Trophoblast cell (in vitro differentiated cells and primary cell): ENCODE data around the gene PATL1.
"Not testable (repeated sequence)": the region's sequence is repeated elsewhere in the genome, so short reads cannot be mapped to it uniquely, and the experiment has no call there.

Experiments used
- DNase-seq, 2 donors: peaks; one replicate each; pipeline ENCODE4 v3.0.0-alpha.2; 2016
- H2AFZ ChIP-seq: 2 replicates; pipeline ENCODE4 v1.6.1; 2013; ENCODE audit warnings: low read length, moderate library complexity, mild to moderate bottlenecking; ENCODE audit not compliant: insufficient read depth, poor library complexity
- H2AK5ac ChIP-seq: 2 replicates; pipeline ENCODE4 v1.6.1; 2013; ENCODE audit warnings: mild to moderate bottlenecking, low read length
- H2BK120ac ChIP-seq: 2 replicates; pipeline ENCODE4 v1.6.1; 2013; ENCODE audit warnings: low read length, mild to moderate bottlenecking, moderate library complexity; ENCODE audit not compliant: insufficient read depth, poor library complexity
- H2BK12ac ChIP-seq: 2 replicates; pipeline ENCODE4 v1.6.1; 2013; ENCODE audit warnings: mild to moderate bottlenecking, low read length, moderate library complexity
- H2BK5ac ChIP-seq: 2 replicates; pipeline ENCODE4 v1.6.1; 2013; ENCODE audit warnings: low read length, low read depth, moderate library complexity, mild to moderate bottlenecking; ENCODE audit not compliant: poor library complexity
- H3K14ac ChIP-seq: 2 replicates; pipeline ENCODE4 v1.6.1; 2013; ENCODE audit warnings: mild to moderate bottlenecking, low read length
- H3K18ac ChIP-seq: 2 replicates; pipeline ENCODE4 v1.6.1; 2013; ENCODE audit warnings: mild to moderate bottlenecking, low read length
- H3K23ac ChIP-seq: 2 replicates; pipeline ENCODE4 v1.6.1; 2013; ENCODE audit warnings: low read length
- H3K27ac ChIP-seq: 2 replicates; pipeline ENCODE4 v1.5.1; 2013; ENCODE audit warnings: low read depth, mild to moderate bottlenecking, inconsistent platforms, low read length, moderate library complexity
- H3K27me3 ChIP-seq: 2 replicates; pipeline ENCODE4 v1.6.1; 2013; ENCODE audit warnings: inconsistent platforms, mild to moderate bottlenecking, low read length, moderate library complexity; ENCODE audit not compliant: insufficient read depth
- H3K36me3 ChIP-seq, 2 experiments: 1 replicate in 1 of 2; 2 replicates in 1 of 2; pipeline ENCODE4 v1.6.1; 2013; ENCODE audit warnings: low read length in 2 of 2, mild to moderate bottlenecking in 2 of 2, moderate library complexity in 1 of 2; ENCODE audit not compliant: insufficient read depth in 2 of 2, control insufficient read depth in 1 of 2
- H3K4ac ChIP-seq: 2 replicates; pipeline ENCODE4 v1.6.1; 2013; ENCODE audit warnings: low read depth, mild to moderate bottlenecking, low read length, moderate library complexity
- H3K4me1 ChIP-seq, 2 experiments: 1 replicate in 1 of 2; 2 replicates in 1 of 2; pipeline ENCODE4 v1.6.1; 2013; ENCODE audit warnings: low read length in 2 of 2, mild to moderate bottlenecking in 2 of 2, moderate library complexity in 1 of 2; ENCODE audit not compliant: insufficient read depth in 2 of 2, control insufficient read depth in 1 of 2
- H3K4me2 ChIP-seq: 2 replicates; pipeline ENCODE4 v1.6.1; 2013; ENCODE audit warnings: inconsistent platforms, mild to moderate bottlenecking, low read length, moderate library complexity
- H3K4me3 ChIP-seq: 2 replicates; pipeline ENCODE4 v1.5.1; 2013; ENCODE audit warnings: mild to moderate bottlenecking, low read depth, low read length, inconsistent platforms
- H3K79me1 ChIP-seq: one replicate; pipeline ENCODE4 v1.6.1; 2013; ENCODE audit warnings: low read length
- H3K79me2 ChIP-seq: 2 replicates; pipeline ENCODE4 v1.6.1; 2013; ENCODE audit warnings: low read length, mild to moderate bottlenecking; ENCODE audit not compliant: control insufficient read depth, insufficient read depth, poor library complexity
- H3K9ac ChIP-seq: 2 replicates; pipeline ENCODE4 v1.6.1; 2013; ENCODE audit warnings: mild to moderate bottlenecking, low read length
- H3K9me3 ChIP-seq: 2 replicates; pipeline ENCODE4 v1.6.1; 2013; ENCODE audit warnings: low read depth, mild to moderate bottlenecking, control low read depth, inconsistent platforms, low read length; ENCODE audit not compliant: insufficient read depth
- H4K12ac ChIP-seq: 2 replicates; pipeline ENCODE4 v1.6.1; 2013; ENCODE audit warnings: low read depth, mild to moderate bottlenecking, low read length, moderate library complexity
- H4K8ac ChIP-seq: 2 replicates; pipeline ENCODE4 v1.6.1; 2013; ENCODE audit warnings: low read depth, mild to moderate bottlenecking, low read length, moderate library complexity
- H4K91ac ChIP-seq: one replicate; pipeline ENCODE4 v1.6.1; 2013; ENCODE audit warnings: low read depth, mild to moderate bottlenecking, low read length, moderate library complexity
- WGBS: extraction: QIAGEN DNeasy Blood & Tissue Kit; methylation state at CpG from one replicate; pipeline ENCODE4 v1.1.7; 2013; ENCODE audit warnings: missing lambda C conversion rate; ENCODE audit not compliant: insufficient read length, insufficient coverage; ENCODE audit errors: extremely low coverage; 5-methylcytosine and 5-hydroxymethylcytosine counted together

The PATL1 gene

DNA sequence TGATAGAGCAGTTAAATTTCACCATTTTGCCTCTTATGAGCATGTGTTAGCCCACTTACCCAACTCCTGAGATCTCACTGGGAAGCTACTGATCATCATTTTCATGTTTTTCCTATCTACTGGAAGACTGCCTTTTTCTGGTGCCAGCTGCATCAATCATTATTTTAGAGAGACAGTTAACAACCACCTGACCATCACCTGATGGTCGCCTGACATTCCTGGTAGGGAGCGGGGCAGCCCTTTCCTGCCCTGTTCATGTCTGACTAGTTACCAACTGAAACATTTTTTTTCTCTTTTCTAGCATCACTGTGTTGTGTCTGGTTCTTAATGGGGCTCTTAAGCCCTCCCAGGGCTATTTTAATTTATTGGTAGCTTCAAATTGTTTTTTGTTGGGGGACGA lies 20.2 kb upstream of the PATL1 start:
- no CpG with 5 or more reads among the region's 3 CpGs for WGBS
- no peak overlapping the region for H3K4me3 ChIP-seq
- H3K4me2 ChIP-seq = no peak overlapping the region
- no peak overlapping the region for H2AK5ac ChIP-seq
- no peak overlapping the region for H3K9ac ChIP-seq
- H3K27ac ChIP-seq = no peak overlapping the region
- no peak overlapping the region for H2BK12ac ChIP-seq
- no peaks in the 10 kb centered on the region for H3K36me3 ChIP-seq
- H4K91ac ChIP-seq = no peak overlapping the region
- no peak overlapping the region for H2BK120ac ChIP-seq
- no peaks in the 10 kb centered on the region for H3K27me3 ChIP-seq
- no peak overlapping the region for H4K8ac ChIP-seq
- H3K14ac ChIP-seq = no peak overlapping the region
- H3K18ac ChIP-seq = no peak overlapping the region
- H3K23ac ChIP-seq = no peak overlapping the region
- no peaks in the 10 kb centered on the region for H3K79me2 ChIP-seq
- H4K12ac ChIP-seq = no peak overlapping the region
- peaks cover 0 to 2% of the 10 kb centered on the region in 2 experiments for H3K4me1 ChIP-seq
- no peaks in the 10 kb centered on the region for H3K79me1 ChIP-seq
- H3K9me3 ChIP-seq = no peaks in the 10 kb centered on the region
- no peak overlapping the region for H3K4ac ChIP-seq
- no peak overlapping the region for H2BK5ac ChIP-seq
- no peak overlapping the region for H2AFZ ChIP-seq
- no peak for DNase-seq

DNA sequence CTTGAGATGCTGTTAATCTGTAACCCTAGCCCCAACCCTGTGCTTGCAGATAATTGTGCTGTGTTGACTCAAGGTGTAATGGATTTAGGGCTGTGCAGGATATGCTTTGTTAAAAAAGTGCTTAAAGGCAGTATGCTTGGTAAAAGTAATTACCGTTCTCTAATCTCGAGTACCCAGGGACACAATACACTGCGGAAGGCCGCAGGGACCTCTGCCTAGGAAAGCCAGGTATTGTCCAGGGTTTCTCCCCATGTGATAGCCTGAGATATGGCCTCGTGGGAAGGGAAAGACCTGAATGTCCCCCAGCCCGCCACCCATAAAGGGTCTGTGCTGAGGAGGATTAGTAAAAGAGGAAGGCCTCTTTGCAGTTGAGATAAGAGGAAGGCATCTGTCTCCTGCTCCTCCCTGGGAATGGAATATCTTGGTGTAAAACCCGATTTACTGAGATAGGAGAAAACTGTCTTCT lies 12.5 kb upstream of the PATL1 start:
- H3K9ac ChIP-seq, H4K12ac ChIP-seq, H3K4me1 ChIP-seq, H3K79me1 ChIP-seq, H2BK12ac ChIP-seq, H4K8ac ChIP-seq, H3K27ac ChIP-seq, DNase-seq, H3K23ac ChIP-seq, H4K91ac ChIP-seq, H3K4me2 ChIP-seq, H3K36me3 ChIP-seq, H3K4me3 ChIP-seq, H3K14ac ChIP-seq, H3K27me3 ChIP-seq, H2BK5ac ChIP-seq, H3K4ac ChIP-seq, H3K79me2 ChIP-seq, H2AFZ ChIP-seq, H3K18ac ChIP-seq, H2BK120ac ChIP-seq, H2AK5ac ChIP-seq, H3K9me3 ChIP-seq: not testable (repeated sequence)
- WGBS = no CpG with 5 or more reads among the region's 7 CpGs

GRCh38 chr11:59680287-59681154 lies 11.7 kb upstream of the PATL1 start:
- Histone ChIP-seq H3K27ac (no peak overlapping the region), H4K8ac (no peak overlapping the region), H2BK5ac (no peak overlapping the region), H3K79me1 (no peaks in the 10 kb centered on the region), H3K27me3 (no peaks in the 10 kb centered on the region), H3K4me3 (no peak overlapping the region), H3K23ac (no peak overlapping the region), H3K14ac (no peak overlapping the region), H3K9me3 (no peaks in the 10 kb centered on the region), H3K4me1 (no peaks in the 10 kb centered on the region), H3K36me3 (no peaks in the 10 kb centered on the region), H3K4me2 (no peak overlapping the region), H2AK5ac (no peak overlapping the region), H3K79me2 (no peaks in the 10 kb centered on the region), H3K4ac (no peak overlapping the region), H4K12ac (no peak overlapping the region), H4K91ac (no peak overlapping the region), H3K9ac (no peak overlapping the region), H3K18ac (no peak overlapping the region), H2BK120ac (no peak overlapping the region), H2AFZ (no peak overlapping the region), H2BK12ac (peak overlapping the region; percentile 23)
- WGBS = no CpG with 5 or more reads among the region's 1 CpG
- peak; percentile 65 to 84 for DNase-seq

DNA sequence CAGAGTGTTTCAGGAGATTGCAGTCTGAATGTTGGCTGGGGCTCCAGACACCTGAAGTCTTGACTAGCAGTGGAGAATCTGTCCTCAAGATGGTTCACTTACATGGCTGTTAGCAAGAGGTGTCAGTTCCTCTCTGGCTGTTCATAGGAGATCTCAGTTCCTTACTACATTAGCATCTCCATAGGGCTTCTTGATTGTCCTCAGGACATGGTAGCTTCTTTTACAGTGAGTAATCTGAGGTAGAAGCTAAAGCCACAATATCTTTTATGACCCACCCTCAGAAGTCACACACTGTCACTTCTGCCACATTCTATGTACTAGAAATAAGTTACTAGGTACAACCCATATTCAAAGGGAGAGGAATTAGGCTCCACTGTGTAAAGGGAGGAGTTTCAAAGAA lies 10.5 kb upstream of the PATL1 start:
- no peak overlapping the region for H2BK12ac ChIP-seq
- H3K9ac ChIP-seq = no peak overlapping the region
- no peak overlapping the region for H3K4me3 ChIP-seq
- no peak overlapping the region for H3K23ac ChIP-seq
- no peaks in the 10 kb centered on the region for H3K79me1 ChIP-seq
- no peak for DNase-seq
- H3K18ac ChIP-seq = no peak overlapping the region
- H4K8ac ChIP-seq = no peak overlapping the region
- H2BK120ac ChIP-seq = no peak overlapping the region
- no peaks in the 10 kb centered on the region for H3K79me2 ChIP-seq
- no peak overlapping the region for H2BK5ac ChIP-seq
- H2AFZ ChIP-seq = no peak overlapping the region
- H3K9me3 ChIP-seq = no peaks in the 10 kb centered on the region
- H3K36me3 ChIP-seq = no peaks in the 10 kb centered on the region
- no peak overlapping the region for H4K12ac ChIP-seq
- no peak overlapping the region for H3K4me2 ChIP-seq
- H3K27me3 ChIP-seq = no peaks in the 10 kb centered on the region
- H2AK5ac ChIP-seq = no peak overlapping the region
- H4K91ac ChIP-seq = no peak overlapping the region
- H3K4ac ChIP-seq = no peak overlapping the region
- H3K14ac ChIP-seq = no peak overlapping the region
- H3K27ac ChIP-seq = no peak overlapping the region
- no peaks in the 10 kb centered on the region for H3K4me1 ChIP-seq
